Hematopoietic multipotent progenitor cell treated with erythropoietin and hydrocortisone succinate and interleukin-3 and kit ligand, for 6 days (in vitro differentiated cells): ENCODE measurements around the gene SPRR5.

Experiments used
- DNase-seq: peaks from one replicate; pipeline ENCODE4 v3.0.0-alpha.2; 2015

Gene SPRR5

GRCh38 chr1:152951711-152952110 is 4.7 kb downstream of the SPRR5 start:
- no peak for DNase-seq

GRCh38 chr1:152953761-152954160 is 6.8 kb downstream of the SPRR5 start:
- no peak for DNase-seq

- DNase-seq, result no peak
Measured at GRCh38 chr1:152954436-152954835, 7.4 kb downstream of the SPRR5 start.

GRCh38 chr1:152957561-152957960 is 10.6 kb downstream of the SPRR5 start:
- DNase-seq, result no peak

GRCh38 chr1:152959273-152959672 is 12.3 kb downstream of the SPRR5 start:
- no peak for DNase-seq

- DNase-seq, result no peak
Measured at GRCh38 chr1:152959801-152960451, 12.9 kb downstream of the SPRR5 start.

- DNase-seq, result peak; percentile 9
Measured at GRCh38 chr1:152960452-152961044, 13.5 kb downstream of the SPRR5 start.

GRCh38 chr1:152961226-152961891 is 14.4 kb downstream of the SPRR5 start:
- DNase-seq, result no peak

GRCh38 chr1:152962876-152963415 is 15.9 kb downstream of the SPRR5 start:
- DNase-seq, result no peak

- no peak for DNase-seq
Measured at GRCh38 chr1:152964536-152964935, 17.5 kb downstream of the SPRR5 start.

GRCh38 chr1:152965853-152966252 is 18.8 kb downstream of the SPRR5 start:
- no peak for DNase-seq

GRCh38 chr1:152967201-152967600 is 20.2 kb downstream of the SPRR5 start:
- no peak for DNase-seq

- no peak for DNase-seq
Measured at GRCh38 chr1:152968248-152968647, 21.2 kb downstream of the SPRR5 start.

- no peak for DNase-seq
Measured at GRCh38 chr1:152969036-152969435, 22.0 kb downstream of the SPRR5 start.

GRCh38 chr1:152970495-152970894 is 23.5 kb downstream of the SPRR5 start, which contains the start of gene SPRR4:
Gene SPRR4, plus strand, starts transcription at chr1:152970648. Its CDS starts 1,243 bp downstream, at chr1:152971891.
- no peak for DNase-seq

GRCh38 chr1:152972196-152972886 is 25.3 kb downstream of the SPRR5 start:
- no peak for DNase-seq

- DNase-seq, result no peak
Measured at GRCh38 chr1:152976688-152977087, 29.7 kb downstream of the SPRR5 start.

- DNase-seq, result no peak
Measured at GRCh38 chr1:152977614-152978013, 30.6 kb downstream of the SPRR5 start.

- DNase-seq, result no peak
Measured at GRCh38 chr1:152980676-152981075, 33.7 kb downstream of the SPRR5 start.

- no peak for DNase-seq
Measured at GRCh38 chr1:152981146-152981871, 34.3 kb downstream of the SPRR5 start.

- DNase-seq, result no peak
Measured at GRCh38 chr1:152982076-152982475, 35.1 kb downstream of the SPRR5 start.

- DNase-seq, result no peak
Measured at GRCh38 chr1:152983234-152983633, 36.2 kb downstream of the SPRR5 start.

- no peak for DNase-seq
Measured at GRCh38 chr1:152983743-152984142, 36.7 kb downstream of the SPRR5 start, which contains the start of gene SPRR1A. Gene SPRR1A, plus strand, starts transcription at chr1:152984081. Its CDS starts 1,150 bp downstream, at chr1:152985231.
